ENCODE measurements around the gene STT3B. TPM values are rescaled to one million over a fixed set of nuclear protein-coding genes. Genes with fewer than 3 reads are reported as not detected.

The STT3B gene
- total RNA-seq, 6 experiments from 2014 or later, result 53.8 to 70.9 (median 65.1) TPM

GRCh38 chr3:31561891-31562290 lies 29.2 kb downstream of the STT3B start:
- no peak for DNase-seq
- 80% methylated on average over 2 of the region's 5 CpGs for WGBS (ENCODE audit: insufficient coverage, low coverage, low lambda C conversion rate, missing lambda C conversion rate)
- peak in 1 of 4 donors; percentile 19 for ATAC-seq
- Histone ChIP-seq H3K4me1 (peaks cover 0 to 22% (median 5%) of the 10 kb centered on the region in 4 donors), H3K9me3 (no peaks in the 10 kb centered on the region), H3K27me3 (no peaks in the 10 kb centered on the region), H3K27ac (no peak overlapping the region), H3K36me3 (no peaks in the 10 kb centered on the region), H3K4me3 (no peak overlapping the region)
- intact Hi-C loops (cut with DNase I), result no loop called here
- TF ChIP-seq CTCF (IDR thresholded peaks at IDR 0.05) (no peak), POLR2A (IDR thresholded peaks at IDR 0.05) (no peak)

- Histone ChIP-seq H3K36me3 (no peaks in the 10 kb centered on the region), H3K4me1 (peaks cover 0 to 22% (median 5%) of the 10 kb centered on the region in 4 donors), H3K4me3 (no peak overlapping the region), H3K9me3 (no peaks in the 10 kb centered on the region), H3K27ac (no peak overlapping the region), H3K27me3 (no peaks in the 10 kb centered on the region)
- TF ChIP-seq POLR2A (IDR thresholded peaks at IDR 0.05) (no peak), CTCF (IDR thresholded peaks at IDR 0.05) (no peak)
- peak in 1 of 3 donors; percentile 36 for DNase-seq
- peak in 2 of 4 donors; percentile 23 to 29 for ATAC-seq
- no CpG with 5 or more reads among the region's 8 CpGs for WGBS (ENCODE audit: insufficient coverage, low coverage, low lambda C conversion rate, missing lambda C conversion rate)
- intact Hi-C loops (cut with DNase I), result no loop called here
These were observed 29.8 kb downstream of the STT3B start for GRCh38 chr3:31562525-31562924.

GRCh38 chr3:31565288-31565687 lies 32.6 kb downstream of the STT3B start:
- TF ChIP-seq POLR2A (IDR thresholded peaks at IDR 0.05) (no peak), CTCF (IDR thresholded peaks at IDR 0.05) (no peak)
- ATAC-seq, result peak in 1 of 4 donors; percentile 36
- intact Hi-C loops (cut with DNase I), result no loop called here
- Histone ChIP-seq H3K4me1 (peaks cover 0 to 22% (median 5%) of the 10 kb centered on the region in 4 donors), H3K27ac (no peak overlapping the region), H3K36me3 (no peaks in the 10 kb centered on the region), H3K27me3 (no peaks in the 10 kb centered on the region), H3K9me3 (no peaks in the 10 kb centered on the region), H3K4me3 (no peak overlapping the region)
- WGBS (ENCODE audit: insufficient coverage, low coverage, low lambda C conversion rate, missing lambda C conversion rate), result 47% methylated on average over 1 of the region's 1 CpG
- no peak for DNase-seq

GRCh38 chr3:31567036-31567435 lies 34.3 kb downstream of the STT3B start:
- peaks cover 0 to 22% (median 5%) of the 10 kb centered on the region in 4 donors for H3K4me1 ChIP-seq
- peak; percentile 26 to 60 (median 55) for TF ChIP-seq CTCF (IDR thresholded peaks at IDR 0.05)
- TF ChIP-seq POLR2A (IDR thresholded peaks at IDR 0.05), result no peak

GRCh38 chr3:31568649-31569048 lies 35.9 kb downstream of the STT3B start:
- no peak for TF ChIP-seq POLR2A (IDR thresholded peaks at IDR 0.05)
- no peak for TF ChIP-seq CTCF (IDR thresholded peaks at IDR 0.05)
- Histone ChIP-seq H3K4me1 (peaks cover 0 to 18% (median 5%) of the 10 kb centered on the region in 4 donors), H3K27ac (no peak overlapping the region), H3K36me3 (no peaks in the 10 kb centered on the region), H3K9me3 (no peaks in the 10 kb centered on the region), H3K27me3 (no peaks in the 10 kb centered on the region), H3K4me3 (no peak overlapping the region)
- ATAC-seq (no peak), DNase-seq (no peak)
- intact Hi-C loops (cut with DNase I), result no loop called here
- WGBS (ENCODE audit: insufficient coverage, low coverage, low lambda C conversion rate, missing lambda C conversion rate), result 100% methylated on average over 1 of the region's 1 CpG

More at GRCh38 chr3:31567036-31567435, 34.3 kb downstream of the STT3B start:
- no peaks in the 10 kb centered on the region for H3K36me3 ChIP-seq
- ATAC-seq (peak; percentile 76 to 90 (median 83)), DNase-seq (no peak)
- H3K27ac ChIP-seq, result no peak overlapping the region
- no peaks in the 10 kb centered on the region for H3K27me3 ChIP-seq
- intact Hi-C loops (cut with DNase I), result no loop called here
- 46% methylated on average over 1 of the region's 1 CpG for WGBS (ENCODE audit: insufficient coverage, low coverage, low lambda C conversion rate, missing lambda C conversion rate)
- H3K9me3 ChIP-seq, result no peaks in the 10 kb centered on the region
- H3K4me3 ChIP-seq, result no peak overlapping the region

All from right lobe of liver (tissue), 6 donors.